ENCODE results near the gene SPINK1. TPM values are rescaled to one million over a fixed set of nuclear protein-coding genes. Genes with fewer than 3 reads are reported as not detected.

Gene SPINK1
- total and polyA plus RNA-seq, 2 of the 13 experiments (the other 11 are each of a cell fraction or from before 2014, with no cell fraction given), result 14.7 to 17.1 TPM

DNA sequence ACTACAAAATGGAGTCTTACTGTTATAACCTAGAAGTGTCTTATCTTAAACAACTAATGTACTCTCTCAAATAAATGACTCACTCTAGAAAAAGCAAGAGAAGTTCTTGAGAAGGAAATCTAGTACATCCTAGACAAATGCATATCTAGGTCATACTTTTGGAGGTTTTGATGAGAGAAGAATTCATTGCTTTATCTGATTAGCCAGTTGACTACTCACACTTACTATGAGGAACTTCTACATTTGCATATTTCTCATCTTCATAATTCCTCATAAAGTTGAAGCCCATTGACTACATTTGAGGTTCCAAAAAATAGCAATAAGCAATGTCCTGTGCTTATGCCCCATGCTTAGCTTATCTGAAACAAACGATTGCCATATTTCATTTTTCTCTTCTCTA lies 51.8 kb downstream of the SPINK1 start:
- no peak for TF ChIP-seq ZNF253 (CRISPR knock-in tag; IDR thresholded peaks at IDR 0.05; ENCODE audit: borderline replicate concordance)
- no peak for TF ChIP-seq MED13 (CRISPR knock-in tag; IDR thresholded peaks at IDR 0.05)
- no peak for TF ChIP-seq NFKBIZ (CRISPR knock-in tag; IDR thresholded peaks at IDR 0.05)
- no peak for TF ChIP-seq ATF1 (CRISPR knock-in tag; IDR thresholded peaks at IDR 0.05)
- CTCF ChIA-PET (ENCODE audit: low intra/inter-chr PET ratio, low total read pairs), result no interaction called here

DNA sequence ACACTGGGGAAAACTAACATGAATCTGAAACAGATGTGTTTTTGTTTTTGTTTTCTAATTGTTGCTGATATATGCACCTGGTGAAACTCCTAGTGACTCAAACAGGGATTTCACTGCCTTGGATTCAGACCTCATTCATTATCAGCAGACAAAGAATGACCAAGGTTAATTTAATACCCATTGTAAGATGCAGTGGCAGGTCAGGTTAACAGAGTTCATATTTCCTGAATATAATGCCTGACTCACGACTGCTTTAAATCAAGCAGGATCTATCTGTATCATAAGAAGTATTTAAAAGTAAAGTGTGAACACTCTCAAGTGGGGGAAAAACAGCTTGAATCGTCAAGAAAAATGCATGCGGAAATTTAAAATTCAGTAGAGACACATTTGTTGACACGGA lies 54.5 kb downstream of the SPINK1 start:
- no peak overlapping the region for H3K27ac ChIP-seq (ENCODE audit: extremely low read length, insufficient read depth, low read length)
- H3K4me3 ChIP-seq (replicated peaks in 1 of 3; ENCODE audit: insufficient read depth in 1 of 3, low read depth in 2 of 3, low read length in 3 of 3), result no peak overlapping the region
- ATAC-seq, result no peak
- ChIA-PET POLR2A (no interaction called here), CTCF (ENCODE audit: low intra/inter-chr PET ratio, low total read pairs) (no interaction called here)
- no TSS peak for BruUV-seq (replicated peaks)
- H3K9me3 ChIP-seq (ENCODE audit: low read length), result no peaks in the 10 kb centered on the region
- no peak overlapping the region for H3K9ac ChIP-seq (ENCODE audit: insufficient read depth, low read depth, low read length)
- in situ Hi-C loops (cut with HindIII; ENCODE audit: extremely low pct_ligation_motif_present, low pct_unique_long_range_greater_than_20kb), result no loop called here
- H3K27me3 ChIP-seq (ENCODE audit: control insufficient read depth in 1 of 2, insufficient read depth in 2 of 2, low read length in 2 of 2), result no peaks in the 10 kb centered on the region
- 66% methylated on average over 4 of the region's 4 CpGs for WGBS (ENCODE audit: low lambda C conversion rate)
- no peak overlapping the region for H2AFZ ChIP-seq (ENCODE audit: low read length)
- no peak for TF ChIP-seq ZNF343 (CRISPR knock-in tag; IDR thresholded peaks at IDR 0.05)
- TF ChIP-seq ZNF557 (CRISPR knock-in tag; IDR thresholded peaks at IDR 0.05), result no peak
- TF ChIP-seq, protein P1, sequence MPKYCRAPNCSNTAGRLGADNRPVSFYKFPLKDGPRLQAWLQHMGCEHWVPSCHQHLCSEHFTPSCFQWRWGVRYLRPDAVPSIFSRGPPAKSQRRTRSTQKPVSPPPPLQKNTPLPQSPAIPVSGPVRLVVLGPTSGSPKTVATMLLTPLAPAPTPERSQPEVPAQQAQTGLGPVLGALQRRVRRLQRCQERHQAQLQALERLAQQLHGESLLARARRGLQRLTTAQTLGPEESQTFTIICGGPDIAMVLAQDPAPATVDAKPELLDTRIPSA (CRISPR knock-in tag; IDR thresholded peaks at IDR 0.05; ENCODE audit: borderline replicate concordance), result no peak
- no peak for TF ChIP-seq RFX1 (IDR thresholded peaks at IDR 0.05)
- TF ChIP-seq DPF2 (CRISPR knock-in tag; IDR thresholded peaks at IDR 0.05; ENCODE audit: borderline replicate concordance, low read depth), result no peak
- no peak overlapping the region for H3K4me2 ChIP-seq (ENCODE audit: low read depth, low read length)
- no peak for DNase-seq (ENCODE audit: low spot score)
- H4K20me1 ChIP-seq (ENCODE audit: insufficient read depth, low read length), result no peaks in the 10 kb centered on the region
- no peak for FAIRE-seq
- H3K4me1 ChIP-seq (ENCODE audit: insufficient read depth, low read length), result 0 out of 2 replicates have a peak, but pooled peaks cover 6% of the 10 kb centered on the region
- H3K79me2 ChIP-seq (ENCODE audit: insufficient read depth, low read length), result no peaks in the 10 kb centered on the region
- H3K36me3 ChIP-seq (replicated peaks in 1 of 2; ENCODE audit: control insufficient read depth in 1 of 2, insufficient read depth in 2 of 2, low read length in 2 of 2), result no peaks in the 10 kb centered on the region
- intact Hi-C loops (cut with micrococcal nuclease; ENCODE audit: unreplicated experiment), result no loop called here

More for the DNA sequence above, 51.8 kb downstream of the SPINK1 start:
- POLR2A ChIA-PET, result no interaction called here
- no peak overlapping the region for H3K4me2 ChIP-seq (ENCODE audit: low read depth, low read length)
- ATAC-seq, result no peak
- no peaks in the 10 kb centered on the region for H3K79me2 ChIP-seq (ENCODE audit: insufficient read depth, low read length)
- no peaks in the 10 kb centered on the region for H3K27me3 ChIP-seq (ENCODE audit: control insufficient read depth in 1 of 2, insufficient read depth in 2 of 2, low read length in 2 of 2)
- no peak for DNase-seq (ENCODE audit: low spot score)
- no peak for FAIRE-seq
- no peak overlapping the region for H3K9ac ChIP-seq (ENCODE audit: insufficient read depth, low read depth, low read length)
- H2AFZ ChIP-seq (ENCODE audit: low read length), result no peak overlapping the region
- H3K9me3 ChIP-seq (ENCODE audit: low read length), result no peaks in the 10 kb centered on the region
- no peak overlapping the region for H3K4me3 ChIP-seq (replicated peaks in 1 of 3; ENCODE audit: insufficient read depth in 1 of 3, low read depth in 2 of 3, low read length in 3 of 3)
- no TSS peak for BruUV-seq (replicated peaks)
- H4K20me1 ChIP-seq (ENCODE audit: insufficient read depth, low read length), result no peaks in the 10 kb centered on the region
- intact Hi-C loops (cut with micrococcal nuclease; ENCODE audit: unreplicated experiment), result no loop called here
- WGBS (ENCODE audit: low lambda C conversion rate), result 5% methylated on average over 1 of the region's 1 CpG
- no peak overlapping the region for H3K27ac ChIP-seq (ENCODE audit: extremely low read length, insufficient read depth, low read length)
- no peaks in the 10 kb centered on the region for H3K36me3 ChIP-seq (replicated peaks in 1 of 2; ENCODE audit: control insufficient read depth in 1 of 2, insufficient read depth in 2 of 2, low read length in 2 of 2)
- H3K4me1 ChIP-seq (ENCODE audit: insufficient read depth, low read length), result no peaks in the 10 kb centered on the region
- in situ Hi-C loops (cut with HindIII; ENCODE audit: extremely low pct_ligation_motif_present, low pct_unique_long_range_greater_than_20kb), result no loop called here

Other genes with a start within 250 kb of the SPINK1 start
- 1.9 and 2.1 TPM in 2 replicates for gene JAKMIP2, start 48.9 kb downstream of the SPINK1 start, total RNA-seq (2016; rRNA removed; fragmentation: Illumina TruSeq; extraction: Trizol)
- 0.04 TPM in 2 replicates for gene JAKMIP2, start 48.9 kb downstream of the SPINK1 start, polyA plus RNA-seq (2011; rRNA removed)
- not detected in 2 replicates for gene SCGB3A2, start 47.0 kb upstream of the SPINK1 start, total RNA-seq (2016; rRNA removed; fragmentation: Illumina TruSeq; extraction: Trizol)
- not detected in 2 replicates for gene SCGB3A2, start 47.0 kb upstream of the SPINK1 start, polyA plus RNA-seq (2011; rRNA removed)
- gene C5orf46, start 74.9 kb upstream of the SPINK1 start, total RNA-seq (2016; rRNA removed; fragmentation: Illumina TruSeq; extraction: Trizol), result not detected in 2 replicates
- gene C5orf46, start 74.9 kb upstream of the SPINK1 start, polyA plus RNA-seq (2011; rRNA removed), result not detected in 2 replicates
- not detected in 2 replicates for gene SPINK5, start 232.3 kb upstream of the SPINK1 start, total RNA-seq (2016; rRNA removed; fragmentation: Illumina TruSeq; extraction: Trizol)
- 0.01 and 0.03 TPM in 2 replicates for gene SPINK5, start 232.3 kb upstream of the SPINK1 start, polyA plus RNA-seq (2011; rRNA removed)

Data from HepG2 (cell line).